SU-DHL-6 (cell line): Measurements from ENCODE around the gene EED.

Source experiments
- H2AFZ ChIP-seq: fragments of 200-600 bp; sonication (generic); 2 replicates; pipeline ENCODE4 v1.6.1; 2014; ENCODE audit warnings: low read depth, mild to moderate bottlenecking, moderate library complexity, mixed read lengths, antibody characterized with exemption, low read length; ENCODE audit not compliant: severe bottlenecking
- H3F3A ChIP-seq: fragments of 200-600 bp; shearing (Covaris generic); 2 replicates; pipeline ENCODE4 v1.6.0; 2016; ENCODE audit warnings: antibody characterized with exemption, mild to moderate bottlenecking; ENCODE audit not compliant: insufficient read depth
- H3K27ac ChIP-seq: fragments of 200-600 bp; sonication (generic); 2 replicates; pipeline ENCODE4 v1.5.1; 2016; ENCODE audit warnings: low read depth, mild to moderate bottlenecking, low read length, moderate library complexity, mixed read lengths
- H3K27me3 ChIP-seq: fragments of 200-600 bp; sonication (generic), shearing (Covaris generic); 2 replicates; pipeline ENCODE4 v1.6.0; 2014; ENCODE audit warnings: mild to moderate bottlenecking, low read length
- H3K36me3 ChIP-seq: fragments of 200-600 bp; sonication (generic); 2 replicates; pipeline ENCODE4 v1.6.1; 2014; ENCODE audit warnings: mild to moderate bottlenecking, low read length, mixed read lengths
- H3K4me2 ChIP-seq: fragments of 300-600, 200-600 bp; shearing (Covaris generic), sonication (generic); 2 replicates; pipeline ENCODE4 v1.6.0; 2014; ENCODE audit warnings: low read length, low read depth, mild to moderate bottlenecking; ENCODE audit not compliant: poor library complexity, severe bottlenecking
- H3K4me3 ChIP-seq: fragments of 200-600 bp; sonication (generic); 2 replicates; pipeline ENCODE4 v1.5.1; 2014; ENCODE audit warnings: antibody characterized with exemption, low read length, mild to moderate bottlenecking, mixed read lengths; ENCODE audit not compliant: insufficient read depth, poor library complexity, severe bottlenecking
- H3K79me2 ChIP-seq: fragments of 200-600 bp; sonication (generic); 2 replicates; pipeline ENCODE4 v1.6.1; 2014; ENCODE audit warnings: mild to moderate bottlenecking, low read length, moderate library complexity; ENCODE audit not compliant: insufficient read depth
- H3K9ac ChIP-seq: fragments of 200-600 bp; sonication (generic); 2 replicates; pipeline ENCODE4 v1.7.0; 2014; ENCODE audit warnings: mild to moderate bottlenecking, low read length
- H3K9me2 ChIP-seq: fragments of 200-600 bp; sonication (generic); replicated peaks from 2 replicates; pipeline ENCODE4 v1.6.1; 2014; ENCODE audit warnings: low read length; ENCODE audit not compliant: insufficient read depth
- H3K9me3 ChIP-seq: fragments of 200-600 bp; sonication (generic); 2 replicates; pipeline ENCODE4 v1.6.1; 2014; ENCODE audit warnings: low read length, mixed read lengths; ENCODE audit not compliant: insufficient read depth
- H4K20me1 ChIP-seq: fragments of 200-600 bp; sonication (generic); 2 replicates; pipeline ENCODE4 v1.6.1; 2014; ENCODE audit warnings: low read depth, mild to moderate bottlenecking, antibody characterized with exemption, low read length, moderate library complexity, mixed read lengths
- EZH2phosphoT487 ChIP-seq: fragments of 200-600 bp; sonication (generic), shearing (Covaris generic); conservative IDR thresholded peaks from 2 replicates; pipeline ENCODE4 v1.6.1; 2018; ENCODE audit warnings: mild to moderate bottlenecking, antibody characterized with exemption, low read length, moderate library complexity, mixed read lengths
- TF ChIP-seq, protein P1 (sequence below): fragments of 200-600 bp; sonication (generic); IDR thresholded peaks from one replicate; pipeline ENCODE4 v1.5.1; 2017; ENCODE audit warnings: antibody characterized with exemption, mild to moderate bottlenecking, low read length, moderate library complexity; ENCODE audit not compliant: insufficient read depth, poor library complexity, severe bottlenecking

The EED gene

DNA sequence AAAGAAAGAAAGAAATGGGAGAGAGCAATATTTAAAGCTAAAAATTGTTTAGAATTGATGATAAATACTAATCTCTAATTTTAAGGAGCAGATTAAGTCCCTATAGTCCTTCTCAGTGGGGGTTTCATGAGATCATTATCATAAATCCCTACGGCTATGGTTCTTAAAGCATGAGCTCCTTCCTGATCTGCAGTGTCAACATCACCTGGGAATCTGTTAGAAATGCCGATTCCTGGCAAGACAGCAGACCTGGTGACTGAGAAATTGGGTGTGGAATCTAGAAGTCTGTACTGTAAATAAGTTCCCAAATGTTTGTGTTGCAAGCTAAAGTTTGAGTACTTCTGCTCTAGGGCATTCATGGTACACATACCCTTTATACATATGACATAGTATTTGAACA, 70.1 kb downstream of the EED start:
- Histone ChIP-seq H4K20me1 (no peaks in the 10 kb centered on the region), H3K27ac (no peak overlapping the region), H2AFZ (no peak overlapping the region), H3K79me2 (peaks cover 26% of the 10 kb centered on the region; the same call in 1 of the 2 replicates), H3K4me3 (no peak overlapping the region), H3K4me2 (no peak overlapping the region), H3F3A (no peaks in the 10 kb centered on the region), H3K27me3 (no peaks in the 10 kb centered on the region), H3K36me3 (peaks cover 2% of the 10 kb centered on the region; the same call in 1 of the 2 replicates), H3K9me2 (no peaks in the 10 kb centered on the region), H3K9me3 (no peaks in the 10 kb centered on the region), H3K9ac (no peak overlapping the region)
- no peak for TF ChIP-seq EZH2phosphoT487
- TF ChIP-seq, protein P1, sequence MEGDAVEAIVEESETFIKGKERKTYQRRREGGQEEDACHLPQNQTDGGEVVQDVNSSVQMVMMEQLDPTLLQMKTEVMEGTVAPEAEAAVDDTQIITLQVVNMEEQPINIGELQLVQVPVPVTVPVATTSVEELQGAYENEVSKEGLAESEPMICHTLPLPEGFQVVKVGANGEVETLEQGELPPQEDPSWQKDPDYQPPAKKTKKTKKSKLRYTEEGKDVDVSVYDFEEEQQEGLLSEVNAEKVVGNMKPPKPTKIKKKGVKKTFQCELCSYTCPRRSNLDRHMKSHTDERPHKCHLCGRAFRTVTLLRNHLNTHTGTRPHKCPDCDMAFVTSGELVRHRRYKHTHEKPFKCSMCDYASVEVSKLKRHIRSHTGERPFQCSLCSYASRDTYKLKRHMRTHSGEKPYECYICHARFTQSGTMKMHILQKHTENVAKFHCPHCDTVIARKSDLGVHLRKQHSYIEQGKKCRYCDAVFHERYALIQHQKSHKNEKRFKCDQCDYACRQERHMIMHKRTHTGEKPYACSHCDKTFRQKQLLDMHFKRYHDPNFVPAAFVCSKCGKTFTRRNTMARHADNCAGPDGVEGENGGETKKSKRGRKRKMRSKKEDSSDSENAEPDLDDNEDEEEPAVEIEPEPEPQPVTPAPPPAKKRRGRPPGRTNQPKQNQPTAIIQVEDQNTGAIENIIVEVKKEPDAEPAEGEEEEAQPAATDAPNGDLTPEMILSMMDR, result no peak
